ENCODE measurements around the gene TIMM8B. TPM values are rescaled to one million over a fixed set of nuclear protein-coding genes. Genes with fewer than 3 reads are reported as not detected.
"Not testable (repeated sequence)": the region's sequence is repeated elsewhere in the genome, so short reads cannot be mapped to it uniquely, and the experiment has no call there.

Gene TIMM8B
- 212 and 216 TPM in 2 replicates for total RNA-seq (2014; rRNA removed; shearing (Covaris generic))

GRCh38 chr11:112086422-112087191 lies at the start of gene TIMM8B, which contains the start of gene SDHD:
TSS of gene TIMM8B (minus strand) at chr11:112086756. CDS start at chr11:112086723, 33 bp downstream.
TSS of gene SDHD (plus strand) at chr11:112086873. CDS start at chr11:112086908, 35 bp downstream.
- DNase-seq (ENCODE audit: low spot score), result peak; percentile 100

GRCh38 chr11:112134473-112134872 lies 47.9 kb upstream of the TIMM8B start:
- DNase-seq (ENCODE audit: low spot score), result no peak

- no peak for DNase-seq (ENCODE audit: low spot score)
These were observed 46.2 kb upstream of the TIMM8B start for GRCh38 chr11:112132737-112133136.

DNA sequence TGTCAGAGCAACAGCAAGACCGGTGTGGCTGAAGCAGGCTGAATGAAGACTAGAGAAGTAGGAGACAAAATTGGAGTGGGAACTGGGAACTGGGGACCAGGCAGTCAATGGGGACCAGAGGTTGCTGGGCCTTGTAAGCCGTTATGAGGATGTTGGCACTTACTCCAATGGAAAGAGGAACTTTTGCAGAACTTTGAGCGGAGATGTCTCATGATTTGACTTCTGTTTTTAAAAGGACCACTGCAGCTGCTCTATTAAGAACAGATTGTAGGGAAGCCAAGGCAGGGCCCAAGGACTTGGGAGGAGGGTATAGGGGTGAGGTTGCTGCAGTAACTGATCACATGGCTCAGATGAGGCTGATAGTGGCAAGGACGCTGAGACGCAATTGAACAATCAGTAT lies 43.1 kb upstream of the TIMM8B start:
- no peak for DNase-seq (ENCODE audit: low spot score)

GRCh38 chr11:112128483-112129121 lies 42.0 kb upstream of the TIMM8B start:
- DNase-seq (ENCODE audit: low spot score), result peak; percentile 75

DNA sequence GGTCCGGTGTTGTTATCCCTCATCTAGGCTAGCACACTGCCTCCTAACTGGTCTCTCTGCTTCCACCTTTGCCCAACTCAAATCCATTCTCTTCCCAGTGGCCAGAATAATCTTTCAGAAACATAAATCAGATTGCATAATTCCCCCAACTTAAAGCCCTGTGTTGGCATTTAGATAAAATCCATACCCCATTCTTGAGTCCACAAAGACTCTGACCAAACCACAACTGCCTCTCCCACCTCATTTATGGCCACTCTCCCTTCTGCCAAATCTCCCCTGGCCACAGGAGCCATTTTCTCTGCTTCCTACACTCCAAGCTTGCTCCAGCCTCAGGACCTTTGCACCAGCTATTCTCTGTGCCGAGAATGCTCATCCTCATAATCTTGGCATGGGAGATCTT lies 40.5 kb upstream of the TIMM8B start:
- DNase-seq (ENCODE audit: low spot score), result no peak

- DNase-seq (ENCODE audit: low spot score), result no peak
These were observed 36.6 kb upstream of the TIMM8B start for GRCh38 chr11:112123129-112123528.

GRCh38 chr11:112121981-112122615 lies 35.5 kb upstream of the TIMM8B start:
- no peak for DNase-seq (ENCODE audit: low spot score)

- no peak for DNase-seq (ENCODE audit: low spot score)
These were observed 31.6 kb upstream of the TIMM8B start for GRCh38 chr11:112118176-112118575.

GRCh38 chr11:112115386-112115785 lies 28.8 kb upstream of the TIMM8B start:
- no peak for DNase-seq (ENCODE audit: low spot score)

DNA sequence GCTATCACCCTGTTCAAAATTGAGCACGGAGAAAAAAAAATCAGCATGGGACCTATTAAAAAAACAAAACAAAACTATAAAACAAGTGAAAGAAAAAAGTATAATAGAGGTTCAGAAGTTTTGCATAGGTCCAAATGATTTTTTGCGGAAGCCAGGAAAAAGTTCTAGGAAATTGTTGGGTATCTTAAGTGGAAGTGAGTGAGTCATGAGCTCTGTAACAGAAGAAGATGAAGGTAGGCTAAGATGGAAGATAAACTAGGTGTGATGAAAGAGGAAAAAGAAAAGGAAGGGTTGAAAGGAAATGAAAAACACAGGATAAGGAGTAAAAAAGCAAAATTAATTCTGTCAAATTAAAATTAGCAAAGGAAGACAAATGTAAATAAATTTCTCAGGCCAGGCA lies 27.9 kb upstream of the TIMM8B start:
- DNase-seq (ENCODE audit: low spot score), result no peak

GRCh38 chr11:112113539-112114457 lies 27.2 kb upstream of the TIMM8B start:
- peak; percentile 58 for DNase-seq (ENCODE audit: low spot score)

DNA sequence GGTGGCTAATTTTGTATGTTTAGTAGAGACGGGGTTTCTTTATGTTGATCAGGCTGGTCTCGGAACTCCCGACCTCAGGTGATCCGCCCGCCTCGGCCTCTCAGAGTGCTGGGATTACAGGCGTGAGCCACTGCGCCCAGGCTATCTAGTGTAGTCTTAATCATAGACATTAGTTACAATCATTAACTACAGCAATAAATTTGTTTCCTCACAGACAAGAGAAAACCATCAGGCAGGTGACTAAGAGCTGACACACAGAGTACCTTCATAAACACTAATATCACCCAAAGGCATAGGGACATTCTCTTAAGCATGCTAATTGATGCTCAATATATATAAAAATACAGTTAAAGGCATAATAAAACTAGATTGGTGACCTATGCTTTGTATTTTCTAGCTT lies 19.5 kb upstream of the TIMM8B start:
- DNase-seq (ENCODE audit: low spot score), result no peak

DNA sequence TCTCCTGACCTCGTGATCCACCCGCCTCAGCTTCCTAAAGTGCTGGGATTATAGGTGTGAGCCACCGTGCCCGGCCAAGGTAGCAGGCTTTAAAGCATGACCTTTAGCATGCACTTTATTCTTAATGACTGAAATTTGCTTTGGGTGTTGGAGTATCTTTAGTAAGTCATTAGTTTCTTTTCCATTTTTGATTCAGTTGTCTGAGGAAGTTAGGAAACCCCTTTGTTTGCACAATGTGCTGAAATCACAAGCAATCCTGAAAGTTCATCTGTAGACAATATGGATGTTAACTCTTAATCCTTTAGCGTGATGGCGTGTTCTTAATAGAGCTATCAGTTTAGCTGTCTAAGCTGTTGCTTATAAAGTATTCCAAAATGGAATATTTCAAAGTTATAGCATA lies 16.9 kb upstream of the TIMM8B start:
- DNase-seq (ENCODE audit: low spot score), result no peak

DNA sequence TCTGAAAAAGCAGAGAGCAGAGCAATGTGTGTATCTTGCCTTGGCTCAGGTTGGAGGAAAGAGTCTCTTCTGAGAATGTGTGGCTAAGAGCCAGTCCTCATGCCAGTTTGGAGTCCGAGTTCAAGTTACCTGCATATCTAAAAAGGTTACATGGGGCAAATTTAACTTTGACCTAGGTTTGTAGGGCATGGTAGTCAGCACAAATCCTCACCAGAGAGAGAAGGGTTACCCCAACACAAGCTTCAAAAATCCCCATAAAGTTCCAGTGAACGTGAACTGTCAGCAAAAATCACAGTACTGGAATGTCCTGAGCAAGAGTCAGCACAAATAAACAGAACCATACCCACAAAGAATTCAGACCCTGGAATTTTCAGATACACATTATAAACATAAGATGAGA lies 13.9 kb upstream of the TIMM8B start:
- no peak for DNase-seq (ENCODE audit: low spot score)

- no peak for DNase-seq (ENCODE audit: low spot score)
These were observed 11.4 kb upstream of the TIMM8B start for GRCh38 chr11:112097734-112098528.

DNA sequence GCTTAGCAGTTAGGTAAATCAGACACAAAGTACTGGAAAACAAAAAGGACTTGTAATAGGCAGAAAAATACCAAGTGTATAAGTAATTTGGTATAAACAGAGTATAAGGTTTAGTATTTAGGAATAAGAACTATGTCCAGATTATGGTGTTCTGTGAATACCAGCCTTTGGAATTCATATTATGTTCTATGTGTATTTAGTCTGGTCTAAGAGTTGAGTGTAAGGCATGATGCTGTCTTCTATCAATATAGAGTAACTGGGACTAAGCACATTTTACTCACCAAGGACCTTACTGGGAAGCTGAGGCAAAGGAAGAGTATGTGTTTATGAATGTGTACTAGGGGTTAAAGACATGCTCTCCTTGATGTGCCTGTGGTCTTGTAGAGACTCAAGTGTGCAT lies 9.6 kb upstream of the TIMM8B start:
- no peak for DNase-seq (ENCODE audit: low spot score)

DNA sequence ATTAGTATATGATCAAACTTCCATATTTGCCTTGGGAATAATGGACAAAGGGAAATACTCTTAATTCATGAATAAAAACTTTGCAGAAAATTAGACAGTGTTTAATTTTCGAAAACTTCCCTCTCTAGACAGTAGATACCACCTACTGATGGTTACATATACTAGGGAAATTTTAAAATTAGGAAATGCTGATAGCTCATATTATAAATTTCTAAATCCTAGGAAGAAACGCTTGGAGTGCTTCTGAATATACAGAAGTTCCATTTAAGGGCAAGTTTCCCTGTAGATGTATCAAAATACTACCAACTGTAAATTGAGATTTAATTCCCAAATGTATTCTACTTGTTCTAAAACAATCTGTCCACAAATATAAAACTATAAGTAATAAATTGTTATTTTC lies 8.7 kb upstream of the TIMM8B start:
- not testable (repeated sequence) for DNase-seq (ENCODE audit: low spot score)

- no peak for DNase-seq (ENCODE audit: low spot score)
These were observed 656 bp upstream of the TIMM8B start for GRCh38 chr11:112087212-112087611.

DNA sequence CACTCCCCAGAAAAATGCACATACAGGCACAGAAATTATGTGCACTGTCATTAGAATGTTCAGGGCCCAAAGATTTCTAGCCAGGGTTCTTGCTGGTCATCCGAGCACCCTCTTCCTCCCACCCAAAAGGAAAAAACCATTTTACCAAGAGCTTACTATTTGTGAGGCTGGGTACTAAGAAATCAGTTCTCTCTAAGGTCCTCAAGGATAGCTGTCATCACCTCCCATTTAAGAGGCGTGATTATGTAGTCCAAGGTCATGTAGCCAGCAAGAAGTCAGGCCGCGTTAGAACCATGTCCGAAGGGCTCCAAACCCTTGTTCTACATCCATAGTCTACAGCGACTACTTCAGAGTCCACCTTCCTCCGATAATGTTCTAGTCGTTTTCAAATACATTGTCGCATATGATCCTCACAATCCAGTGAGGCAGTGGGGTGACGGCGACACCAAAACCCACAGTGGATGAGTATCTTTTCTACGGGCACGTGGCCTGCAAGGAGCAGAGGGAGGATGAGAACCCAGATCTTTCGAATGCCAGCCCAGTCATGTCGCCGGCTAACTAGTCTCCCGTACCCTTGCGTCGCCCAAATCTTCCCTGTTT lies 634 bp downstream of the TIMM8B start:
- peak; percentile 62 for DNase-seq (ENCODE audit: low spot score)
